H1 (cell line): ENCODE data around the gene TOM1L2. TPM values are rescaled to one million over a fixed set of nuclear protein-coding genes. Genes with fewer than 3 reads are reported as not detected.

Experiments
- ATF3 ChIP-seq: IDR thresholded peaks from 2 replicates; pipeline ENCODE4 v1.6.1; 2011; ENCODE audit warnings: low read depth, mild to moderate bottlenecking, low read length; ENCODE audit not compliant: insufficient read depth
- BACH1 ChIP-seq: IDR thresholded peaks from 2 replicates; pipeline ENCODE4 v1.6.1; 2012; ENCODE audit warnings: low read length, improper control_type of control experiment
- BRCA1 ChIP-seq: IDR thresholded peaks from 2 replicates; pipeline ENCODE4 v1.6.1; 2012; ENCODE audit warnings: low read depth, low read length, improper control_type of control experiment
- CBX8 ChIP-seq: fragments of 300-800, 300-1000 bp; sonication (generic); IDR thresholded peaks from 2 replicates; pipeline ENCODE4 v1.7.1; 2016; ENCODE audit warnings: low read depth, low read length, borderline replicate concordance
- CREB1 ChIP-seq: IDR thresholded peaks from 2 replicates; pipeline ENCODE4 v1.6.1; 2012; ENCODE audit warnings: inconsistent platforms
- CTBP2 ChIP-seq: IDR thresholded peaks from 2 replicates; pipeline ENCODE4 v1.7.0; 2011; ENCODE audit warnings: borderline replicate concordance, mild to moderate bottlenecking, moderate library complexity, mixed read lengths, low read length; ENCODE audit not compliant: insufficient read depth, insufficient read length
- EP300 ChIP-seq, 2 experiments: IDR thresholded peaks; 1 replicate in 1 of 2; 2 replicates in 1 of 2; pipeline ENCODE4 v1.6.1; 2011 to 2012; ENCODE audit warnings: low read depth in 2 of 2, low read length in 2 of 2, mild to moderate bottlenecking in 2 of 2, borderline replicate concordance in 1 of 2, inconsistent platforms in 1 of 2, moderate library complexity in 1 of 2
- EZH2 ChIP-seq: fragments of 200-600 bp; sonication (generic); IDR thresholded peaks from 2 replicates; pipeline ENCODE4 v1.7.1; 2012; ENCODE audit warnings: low read depth, mild to moderate bottlenecking, moderate library complexity, low read length, inconsistent platforms; ENCODE audit not compliant: severe bottlenecking
- FOSL1 ChIP-seq: IDR thresholded peaks from 2 replicates; pipeline ENCODE4 v1.6.1; 2011; ENCODE audit warnings: mild to moderate bottlenecking, low read depth, low read length, moderate library complexity; ENCODE audit not compliant: insufficient read depth
- KDM1A ChIP-seq: fragments of 200-600, 300-600 bp; sonication (generic); IDR thresholded peaks from 2 replicates; pipeline ENCODE4 v1.7.1; 2016; ENCODE audit warnings: mild to moderate bottlenecking, low read length, borderline replicate concordance
- KDM4A ChIP-seq: IDR thresholded peaks from one replicate; pipeline ENCODE4 v1.7.1; 2012; ENCODE audit warnings: low read depth, mild to moderate bottlenecking, moderate library complexity, low read length, inconsistent platforms; ENCODE audit not compliant: severe bottlenecking
- NRF1 ChIP-seq: IDR thresholded peaks from 2 replicates; pipeline ENCODE4 v1.6.1; 2011; ENCODE audit warnings: mild to moderate bottlenecking, low read depth, low read length, improper control_type of control experiment
- PHF8 ChIP-seq: fragments of 200-600 bp; sonication (generic); conservative IDR thresholded peaks from 2 replicates; pipeline ENCODE4 v1.7.1; 2012; ENCODE audit warnings: low read depth, mild to moderate bottlenecking, inconsistent platforms, low read length, moderate library complexity
- POLR2AphosphoS5 ChIP-seq: IDR thresholded peaks from 2 replicates; pipeline ENCODE4 v1.6.1; 2011; ENCODE audit warnings: low read depth, low read length
- POU5F1 ChIP-seq: IDR thresholded peaks from 2 replicates; pipeline ENCODE4 v1.6.1; 2011; ENCODE audit warnings: low read depth, mild to moderate bottlenecking, low read length, moderate library complexity
- RAD21 ChIP-seq, 2 experiments: IDR thresholded peaks in 1 of 2; conservative IDR thresholded peaks in 1 of 2; 2 replicates each; pipeline ENCODE4 v1.6.1; 2011; ENCODE audit warnings: low read depth in 2 of 2, low read length in 2 of 2, improper control_type of control experiment in 1 of 2, inconsistent platforms in 1 of 2, mild to moderate bottlenecking in 1 of 2, moderate library complexity in 1 of 2
- RNF2 ChIP-seq: fragments of 200-900, 300-1000 bp; sonication (generic); IDR thresholded peaks from 2 replicates; pipeline ENCODE4 v1.7.1; 2016; ENCODE audit warnings: borderline replicate concordance, low read depth, mild to moderate bottlenecking, antibody characterized with exemption, low read length; ENCODE audit not compliant: poor library complexity, severe bottlenecking; ENCODE audit errors: missing control alignments
- SIX5 ChIP-seq: IDR thresholded peaks from 2 replicates; pipeline ENCODE4 v1.6.1; 2011; ENCODE audit warnings: mild to moderate bottlenecking, low read depth, low read length
- SP1 ChIP-seq: IDR thresholded peaks from 2 replicates; pipeline ENCODE4 v1.6.1; 2011; ENCODE audit warnings: low read depth, low read length
- SP4 ChIP-seq: IDR thresholded peaks from 2 replicates; pipeline ENCODE4 v1.6.1; 2012; ENCODE audit warnings: low read length, inconsistent platforms
- SRF ChIP-seq: IDR thresholded peaks from 2 replicates; pipeline ENCODE4 v1.6.1; 2011; ENCODE audit warnings: mild to moderate bottlenecking, low read depth, low read length, moderate library complexity
- YY1 ChIP-seq: IDR thresholded peaks from 2 replicates; pipeline ENCODE4 v1.6.1; 2011; ENCODE audit warnings: low read depth, mild to moderate bottlenecking, low read length
- polyA plus RNA-seq, 7 experiments: library from polyadenylated mRNA; depleted of rRNA in 3 of 7; stranded (reverse) in 5 of 7; unstranded in 2 of 7; fragments of >200 nt in 5 of 7; fragments of 200-250 nt in 2 of 7; gene quantifications; 1 replicate in 5 of 7; 2 replicates in 1 of 7; 4 replicates in 1 of 7; pipeline versions ENCODE4 v1.2.1 to v1.2.3, GENCODE V29; 2011 to 2013; ENCODE audit warnings: missing spikeins in 2 of 7, mixed read lengths in 2 of 7
- total RNA-seq: library from RNA; stranded (reverse); fragmentation: NEBNext Ultra II Directional; extraction: Animal tissue kit (Norgen Biotek cat#: 25700); gene quantifications from 2 replicates; pipeline ENCODE4 v1.2.1, GENCODE V29; 2021

Gene TOM1L2
- total and polyA plus RNA-seq, 2 of the 8 experiments (the other 6 are each of a cell fraction or from before 2014, with no cell fraction given) = 2.0 to 3.4 TPM

DNA sequence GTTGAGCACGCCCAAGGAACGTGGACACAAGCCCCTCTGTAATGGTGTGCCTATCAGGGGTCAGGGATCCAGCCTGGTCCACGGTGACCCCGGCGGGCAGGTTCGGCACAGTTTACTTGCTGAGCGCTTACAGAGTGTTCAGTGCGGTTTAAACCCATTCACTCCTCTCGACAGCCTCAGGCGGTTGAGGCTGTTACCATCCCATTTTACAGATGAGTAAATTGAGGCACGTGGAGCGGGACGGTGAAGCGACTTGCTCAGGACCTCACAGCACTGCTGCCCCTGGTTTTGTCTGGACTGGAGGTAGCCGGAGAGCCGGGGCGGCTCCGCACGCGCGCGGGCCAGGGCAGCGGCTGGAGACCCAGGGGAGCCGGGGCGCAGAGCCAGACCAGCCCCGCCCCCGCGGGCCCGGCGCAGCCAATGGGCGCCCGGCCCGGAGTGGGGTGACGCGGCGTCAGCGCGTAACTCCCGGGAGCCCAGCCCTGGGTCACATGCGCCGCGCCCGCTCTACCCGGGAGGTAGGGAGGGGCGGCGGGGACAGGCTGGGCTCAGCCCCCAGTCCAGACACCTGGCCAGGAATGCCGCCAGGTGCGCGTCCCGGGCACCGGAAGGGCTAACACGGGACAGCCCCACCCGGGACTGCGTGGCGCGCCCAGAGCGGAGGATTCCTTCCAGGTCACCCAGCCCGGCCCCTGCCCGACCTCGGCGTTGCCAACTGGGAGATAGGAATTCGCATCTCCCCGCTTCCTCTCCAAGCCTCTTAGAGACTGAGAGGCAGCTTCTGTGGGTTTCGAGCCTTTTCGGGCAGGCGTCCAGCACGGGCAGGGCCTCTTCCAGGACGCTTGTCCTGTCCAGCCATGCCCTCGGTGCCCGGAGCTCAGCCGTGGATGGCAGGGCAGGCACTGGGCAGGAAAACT, 132.2 kb downstream of the TOM1L2 start (continued):
- peak; percentile 100 for TF ChIP-seq KDM1A
- no peak for TF ChIP-seq SIX5
- peak; percentile 62; the same call in 1 of the 2 replicates for TF ChIP-seq BACH1
- TF ChIP-seq POLR2AphosphoS5 = peak; percentile 72
- peak; percentile 38 for TF ChIP-seq KDM4A
- TF ChIP-seq SP1 = peak; percentile 58; the same call in 1 of the 2 replicates
- no peak for TF ChIP-seq RAD21 (IDR thresholded peaks at IDR 0.05 in 1 of 2, conservative IDR thresholded peaks at IDR 0.05 in 1 of 2; ENCODE audit: low read depth in 2 of 2, low read length in 2 of 2)
- TF ChIP-seq NRF1 = no peak
- TF ChIP-seq YY1 = no peak
- TF ChIP-seq RNF2 = no peak
- peak; percentile 86 for TF ChIP-seq CREB1
- TF ChIP-seq EP300 (IDR thresholded peaks at IDR 0.05; ENCODE audit: borderline replicate concordance in 1 of 2, low read depth in 2 of 2, low read length in 2 of 2) = peak in 1 of 2 experiments; percentile 93; a peak in 1 of 3 replicates
- no peak for TF ChIP-seq POU5F1
- TF ChIP-seq CBX8 = no peak
- no peak for TF ChIP-seq EZH2
- no peak for TF ChIP-seq CTBP2
- TF ChIP-seq SP4 = no peak
- no peak for TF ChIP-seq FOSL1
- peak; percentile 63 for TF ChIP-seq PHF8
- no peak for TF ChIP-seq BRCA1
- peak; percentile 11; the same call in 1 of the 2 replicates for TF ChIP-seq SRF
- no peak for TF ChIP-seq ATF3
